ENCODE data around the gene CPLANE2. TPM values are rescaled to one million over a fixed set of nuclear protein-coding genes. Genes with fewer than 3 reads are reported as not detected.
A peak's percentile ranks its signal among the peaks of the same experiment; 100 is the strongest.
"Not testable (repeated sequence)": the region's sequence is repeated elsewhere in the genome, so short reads cannot be mapped to it uniquely, and the experiment has no call there.

The CPLANE2 gene
- polyA plus RNA-seq, 1 donor = 4.9 TPM

GRCh38 chr1:16229976-16230740, 6.8 kb downstream of the CPLANE2 start:
- no peak for DNase-seq

DNA sequence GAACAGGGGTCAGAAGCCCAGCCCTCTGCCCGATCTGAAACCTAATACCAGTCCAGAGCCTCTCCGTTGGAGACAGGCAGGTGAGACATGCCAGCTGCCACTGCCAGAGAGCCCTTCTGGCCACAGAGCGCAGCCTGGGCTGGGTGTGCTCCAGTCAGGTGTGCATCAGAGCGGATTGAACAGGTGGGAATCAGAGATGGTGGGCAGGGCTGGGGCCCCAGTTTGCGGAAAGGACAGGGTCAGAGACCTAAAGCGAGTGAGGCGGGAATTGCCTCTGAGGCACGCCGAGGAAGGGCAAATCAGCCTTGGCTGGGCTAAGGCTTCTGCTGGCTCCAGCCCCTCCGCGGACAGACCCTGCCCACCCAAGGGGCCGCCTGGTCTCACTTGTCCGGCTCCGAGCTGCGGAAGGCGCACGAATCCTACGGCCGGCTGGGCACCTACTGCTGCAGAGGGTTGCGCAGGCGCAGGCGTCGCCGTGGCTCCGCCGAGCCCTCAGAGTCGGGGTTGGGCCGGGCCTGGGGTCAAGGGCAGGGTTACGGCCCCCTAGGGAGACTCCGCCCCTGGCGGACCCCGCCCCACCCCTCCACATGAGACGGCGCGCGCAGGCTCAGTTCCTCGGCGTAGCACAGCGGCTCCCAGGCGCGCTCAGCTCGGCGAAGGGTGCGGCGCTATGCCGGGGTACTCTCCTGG, 10.3 kb downstream of the CPLANE2 start:
- DNase-seq = no peak

GRCh38 chr1:16226129-16226489, 10.9 kb downstream of the CPLANE2 start:
- DNase-seq = no peak

DNA sequence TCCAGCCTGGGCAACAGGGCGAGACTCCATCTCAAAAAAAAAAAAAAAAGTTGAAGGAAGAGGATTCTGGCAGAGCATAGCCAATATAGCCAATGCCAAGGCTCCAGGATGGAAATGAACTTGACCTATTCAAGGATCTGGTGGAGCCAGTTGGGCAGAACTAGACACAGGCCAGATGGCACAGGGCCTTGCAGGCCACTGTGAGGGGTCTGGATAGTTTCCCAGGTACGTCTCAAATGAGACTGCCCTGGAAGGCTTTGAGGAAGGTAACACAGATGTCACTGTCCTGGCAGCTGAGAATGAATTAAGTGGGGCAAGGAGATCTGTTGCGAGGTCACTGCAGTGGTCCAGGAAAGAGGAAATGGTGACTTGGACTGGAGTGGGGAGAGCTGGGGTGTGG, 12.5 kb downstream of the CPLANE2 start:
- DNase-seq = no peak

GRCh38 chr1:16222716-16223115, 14.3 kb downstream of the CPLANE2 start:
- DNase-seq = not testable (repeated sequence)

DNA sequence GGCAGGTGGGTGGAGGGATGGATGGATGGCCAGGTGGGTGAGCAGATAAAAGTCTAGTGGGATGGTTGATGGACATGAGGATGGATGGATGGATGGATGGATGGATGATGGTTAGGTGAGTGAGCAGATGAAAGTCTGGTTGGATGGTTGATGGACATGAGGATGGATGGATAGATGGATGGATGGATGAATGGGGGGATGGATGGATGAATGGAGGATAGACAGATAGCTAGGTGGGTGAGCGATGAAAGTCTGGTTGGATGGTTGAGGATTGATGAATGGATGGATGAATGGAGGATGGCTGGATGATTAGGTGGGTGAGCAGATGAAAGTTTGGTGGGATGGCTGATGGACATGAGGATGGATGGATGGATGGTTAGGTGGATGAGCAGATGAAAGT, 15.5 kb downstream of the CPLANE2 start:
- no peak for DNase-seq

- no peak for DNase-seq
These were observed 16.9 kb downstream of the CPLANE2 start for GRCh38 chr1:16219968-16220500.

- DNase-seq = no peak
These were observed 18.3 kb downstream of the CPLANE2 start for GRCh38 chr1:16218674-16219071.

GRCh38 chr1:16218014-16218673, 18.8 kb downstream of the CPLANE2 start:
- no peak for DNase-seq

GRCh38 chr1:16217061-16217785, 19.8 kb downstream of the CPLANE2 start:
- peak; percentile 95 for DNase-seq

DNA sequence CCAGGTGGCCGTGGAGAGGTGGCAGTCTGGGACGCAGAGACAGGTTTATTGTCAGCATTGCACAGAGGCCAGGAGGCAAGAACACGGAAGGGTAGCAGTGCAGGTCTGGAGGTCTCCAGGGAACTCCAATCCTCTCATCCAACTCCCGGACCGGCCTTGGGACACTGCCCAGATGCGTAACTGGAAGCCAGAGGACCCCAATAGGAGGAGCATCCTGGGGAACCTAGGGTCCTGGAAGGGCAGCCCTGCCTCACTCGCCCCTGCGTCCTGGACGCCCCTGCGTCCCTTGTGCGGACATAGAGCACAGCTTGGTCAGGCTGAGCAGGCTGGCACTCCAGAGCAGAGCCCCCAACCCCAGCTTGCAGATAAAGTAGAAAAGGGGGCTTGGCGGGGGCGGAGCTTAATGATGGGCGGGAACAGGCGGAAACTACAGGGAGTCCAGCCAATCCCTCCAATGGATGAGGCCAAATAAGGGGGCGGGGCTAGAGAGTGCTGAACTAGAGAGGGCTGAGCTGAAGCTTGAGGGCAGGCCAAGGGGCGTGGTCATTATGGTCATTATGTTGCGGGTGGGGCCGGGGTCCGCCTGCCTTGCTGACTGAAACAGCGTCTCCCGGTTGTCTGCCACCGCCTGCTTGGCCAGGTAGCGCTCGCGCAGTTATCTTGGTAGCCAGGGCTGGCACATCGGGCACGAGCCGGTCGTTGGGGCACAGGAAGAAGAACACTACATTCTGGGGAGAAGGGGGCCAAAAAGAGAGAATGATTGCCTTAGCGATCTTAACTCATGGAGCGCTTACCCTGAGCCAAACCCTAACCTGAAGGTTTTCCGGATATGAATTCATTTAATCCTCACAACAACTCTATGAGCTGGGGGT, 20.9 kb downstream of the CPLANE2 start:
- peak; percentile 87 for DNase-seq

GRCh38 chr1:16215240-16215639, 21.7 kb downstream of the CPLANE2 start:
- not testable (repeated sequence) for DNase-seq

DNA sequence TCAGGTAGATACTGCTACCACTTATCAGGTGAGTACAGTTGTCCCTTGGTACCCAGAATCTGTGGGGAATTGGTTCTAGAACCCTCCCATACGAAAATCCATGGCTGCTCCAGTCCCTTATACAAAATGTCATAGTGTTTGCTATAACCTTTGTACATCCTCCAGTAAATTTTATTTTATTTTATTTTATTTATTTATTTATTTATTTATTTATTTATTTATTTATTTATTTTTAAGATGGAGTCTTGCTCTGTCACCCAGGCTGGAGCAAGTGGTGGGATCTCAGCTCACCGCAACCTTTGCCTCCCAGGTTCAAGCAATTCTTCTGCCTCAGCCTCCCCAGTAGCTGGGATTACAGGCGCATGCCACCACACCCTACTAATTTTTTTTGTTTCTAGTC, 23.4 kb downstream of the CPLANE2 start:
- DNase-seq = not testable (repeated sequence)

DNA sequence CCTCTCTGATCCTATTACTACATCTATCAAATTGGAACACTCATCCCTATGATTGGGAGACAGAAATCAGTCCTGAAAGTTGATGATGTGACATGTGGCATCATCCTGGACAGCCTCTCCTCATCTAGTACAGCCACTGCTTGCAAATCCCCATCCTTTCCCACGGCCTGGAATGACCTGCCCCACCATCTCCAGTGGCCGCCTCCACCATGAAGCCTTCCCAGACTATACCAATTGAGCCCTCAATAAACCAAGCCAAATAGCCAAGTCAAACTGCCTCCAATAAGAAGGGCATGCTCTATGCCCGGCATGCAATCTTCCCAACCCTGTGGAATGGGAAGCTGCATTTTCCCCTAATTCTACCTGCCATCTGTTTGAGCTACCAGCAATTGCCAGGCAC, 24.0 kb downstream of the CPLANE2 start:
- DNase-seq = no peak

GRCh38 chr1:16212251-16212961, 24.6 kb downstream of the CPLANE2 start, which contains the start of gene ARHGEF19:
ARHGEF19 (minus strand) TSS chr1:16212652; CDS start chr1:16209054, 3,598 bp downstream.
- DNase-seq = no peak

DNA sequence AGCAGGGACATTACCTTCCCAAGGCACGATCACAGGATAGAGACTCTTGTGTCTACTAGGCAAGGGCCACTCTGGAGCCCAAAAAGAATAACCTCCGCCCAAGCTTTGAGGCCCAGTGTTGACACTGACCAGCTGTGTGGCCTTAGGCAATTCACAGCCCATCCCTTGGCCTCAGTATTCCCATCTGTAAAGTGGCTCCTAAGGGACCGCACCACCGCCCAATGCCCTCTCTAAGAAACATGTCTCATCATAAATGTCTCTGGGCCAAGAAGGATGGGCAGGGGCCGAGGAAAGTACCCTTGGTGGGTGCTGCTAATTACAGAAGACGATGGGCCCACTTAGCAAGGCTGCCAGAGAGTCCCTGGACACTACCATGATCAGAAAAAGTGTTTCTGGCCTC, 25.2 kb downstream of the CPLANE2 start:
- DNase-seq = no peak

DNA sequence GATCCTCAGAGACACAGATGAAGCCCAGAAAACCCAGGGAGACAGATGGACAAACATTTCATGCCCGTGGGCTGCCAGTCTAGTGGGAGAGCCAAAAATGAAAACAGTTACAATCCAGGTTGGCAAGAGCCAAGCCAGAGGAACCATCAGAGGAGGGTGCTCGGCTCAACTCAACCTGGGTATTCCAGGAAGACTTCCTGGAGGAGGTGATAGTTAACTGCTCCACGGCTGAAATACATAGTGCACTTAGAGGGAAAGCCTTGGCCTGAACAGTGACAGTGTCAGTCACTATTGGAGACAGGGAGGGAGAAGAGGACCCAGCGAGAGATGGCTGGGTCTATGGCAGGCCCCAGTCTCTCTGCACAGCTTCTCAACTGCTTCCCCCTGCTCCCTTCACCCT, 26.4 kb downstream of the CPLANE2 start:
- no peak for DNase-seq

DNA sequence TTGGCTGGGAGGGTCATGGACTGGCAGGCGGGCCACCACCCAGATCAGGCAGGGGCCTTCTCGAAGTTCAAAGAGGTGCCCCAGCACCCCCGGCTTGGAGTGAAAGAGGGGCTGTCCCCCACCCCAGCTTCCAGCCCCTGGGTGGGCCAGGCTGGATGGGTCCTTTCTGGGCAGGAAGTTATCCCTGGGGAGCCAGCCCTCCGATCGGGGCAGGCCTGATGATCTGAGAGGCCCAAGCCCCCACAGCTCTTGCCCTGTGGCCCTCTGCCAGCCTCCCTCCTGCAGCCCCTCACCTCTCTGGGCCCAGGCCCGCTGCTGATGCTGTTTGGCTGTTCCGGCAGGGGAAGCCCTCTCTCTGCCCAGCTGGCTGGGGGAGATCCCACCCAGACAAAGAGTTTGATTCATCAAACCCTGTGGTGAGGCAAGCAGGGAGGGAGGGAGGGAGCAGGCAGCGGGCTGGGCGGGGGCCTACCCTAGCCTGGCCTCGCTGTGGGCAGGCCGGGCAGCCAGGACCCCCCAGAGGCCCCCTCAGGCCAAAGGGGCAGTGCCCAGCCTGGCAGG, 27.1 kb downstream of the CPLANE2 start:
- DNase-seq = no peak

- DNase-seq = no peak
These were observed 27.7 kb downstream of the CPLANE2 start for GRCh38 chr1:16209132-16209846.
